Measurements from ENCODE around the gene MARCHF4. TPM values are rescaled to one million over a fixed set of nuclear protein-coding genes. Genes with fewer than 3 reads are reported as not detected.

The MARCHF4 gene
- total RNA-seq, 1 experiment from 2014 or later, result not detected

GRCh38 chr2:216372761-216373291, 543 bp upstream of the MARCHF4 start:
- peak overlapping the region; percentile 42 for H3K4me2 ChIP-seq (ENCODE audit: low read length)
- intact Hi-C loops (cut with micrococcal nuclease), result no loop called here
- no peak for DNase-seq (ENCODE audit: low read depth, low spot score)
- H3K79me2 ChIP-seq (ENCODE audit: insufficient read depth, low read length), result no peaks in the 10 kb centered on the region
- H3K27ac ChIP-seq (ENCODE audit: low read depth, low read length), result no peak overlapping the region
- no TSS peak for BruUV-seq (replicated peaks)
- H2AFZ ChIP-seq (ENCODE audit: low read depth, low read length, poor library complexity, severe bottlenecking), result no peak overlapping the region
- peaks cover 29% of the 10 kb centered on the region for H3K27me3 ChIP-seq (ENCODE audit: insufficient read depth, low read length)
- RAD21 ChIA-PET (ENCODE audit: low non-redundant PET in 1 of 2, low total read pairs in 2 of 2, uncharacterized antibody in 2 of 2, unreplicated experiment in 2 of 2), result no interaction called here
- no peaks in the 10 kb centered on the region for H3K9me2 ChIP-seq (ENCODE audit: insufficient read depth)
- peak overlapping the region; percentile 10 to 36; a peak in 3 of 4 replicates for H3K4me3 ChIP-seq (replicated peaks in 1 of 2; ENCODE audit: low read depth in 1 of 2, low read length in 2 of 2)
- H3K4me1 ChIP-seq (ENCODE audit: control insufficient read depth in 1 of 2, insufficient read depth in 2 of 2, low read length in 2 of 2), result peaks cover 2 to 26% of the 10 kb centered on the region in 2 experiments; a peak in 3 of 4 replicates
- H4K20me1 ChIP-seq (ENCODE audit: insufficient read depth), result no peaks in the 10 kb centered on the region
- CTCF ChIA-PET, result no interaction called here
- no peak overlapping the region for H3K9ac ChIP-seq (ENCODE audit: low read length)
- H3K36me3 ChIP-seq (ENCODE audit: control insufficient read depth in 1 of 2, insufficient read depth in 2 of 2, low read length in 2 of 2), result no peaks in the 10 kb centered on the region
- POLR2A ChIA-PET, result no interaction called here
- H3K9me3 ChIP-seq (ENCODE audit: control insufficient read depth in 1 of 2, insufficient read depth in 1 of 2, low read depth in 1 of 2, low read length in 2 of 2), result no peaks in the 10 kb centered on the region
- peak; percentile 56; the same call in 1 of the 2 replicates for ATAC-seq
- no peak for TF ChIP-seq SRF (IDR thresholded peaks at IDR 0.05; ENCODE audit: low read depth)
- no peak for TF ChIP-seq REST (IDR thresholded peaks at IDR 0.05; ENCODE audit: low read depth)
- TF ChIP-seq, protein P1, sequence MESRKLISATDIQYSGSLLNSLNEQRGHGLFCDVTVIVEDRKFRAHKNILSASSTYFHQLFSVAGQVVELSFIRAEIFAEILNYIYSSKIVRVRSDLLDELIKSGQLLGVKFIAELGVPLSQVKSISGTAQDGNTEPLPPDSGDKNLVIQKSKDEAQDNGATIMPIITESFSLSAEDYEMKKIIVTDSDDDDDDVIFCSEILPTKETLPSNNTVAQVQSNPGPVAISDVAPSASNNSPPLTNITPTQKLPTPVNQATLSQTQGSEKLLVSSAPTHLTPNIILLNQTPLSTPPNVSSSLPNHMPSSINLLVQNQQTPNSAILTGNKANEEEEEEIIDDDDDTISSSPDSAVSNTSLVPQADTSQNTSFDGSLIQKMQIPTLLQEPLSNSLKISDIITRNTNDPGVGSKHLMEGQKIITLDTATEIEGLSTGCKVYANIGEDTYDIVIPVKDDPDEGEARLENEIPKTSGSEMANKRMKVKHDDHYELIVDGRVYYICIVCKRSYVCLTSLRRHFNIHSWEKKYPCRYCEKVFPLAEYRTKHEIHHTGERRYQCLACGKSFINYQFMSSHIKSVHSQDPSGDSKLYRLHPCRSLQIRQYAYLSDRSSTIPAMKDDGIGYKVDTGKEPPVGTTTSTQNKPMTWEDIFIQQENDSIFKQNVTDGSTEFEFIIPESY (IDR thresholded peaks at IDR 0.05; ENCODE audit: extremely low read depth, insufficient replicate concordance, low read length), result no peak
- TF ChIP-seq CEBPB (IDR thresholded peaks at IDR 0.05; ENCODE audit: low read depth), result no peak
- TF ChIP-seq CBX3 (IDR thresholded peaks at IDR 0.05; ENCODE audit: low read depth), result no peak
- TF ChIP-seq SP1 (IDR thresholded peaks at IDR 0.05; ENCODE audit: low read depth), result no peak; the same call in 1 of the 2 replicates
- no peak; the same call in none of the 2 replicates for TF ChIP-seq JUND (IDR thresholded peaks at IDR 0.05)
- TF ChIP-seq FOSL1 (IDR thresholded peaks at IDR 0.05; ENCODE audit: low read depth), result peak; percentile 69
- TF ChIP-seq SIN3A (IDR thresholded peaks at IDR 0.05; ENCODE audit: low read depth), result 0 out of 2 replicates have a peak, but pooled peaks have one; percentile 33
- no peak for TF ChIP-seq ZFX (IDR thresholded peaks at IDR 0.05)
- TF ChIP-seq, protein P2, sequence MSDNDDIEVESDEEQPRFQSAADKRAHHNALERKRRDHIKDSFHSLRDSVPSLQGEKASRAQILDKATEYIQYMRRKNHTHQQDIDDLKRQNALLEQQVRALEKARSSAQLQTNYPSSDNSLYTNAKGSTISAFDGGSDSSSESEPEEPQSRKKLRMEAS (IDR thresholded peaks at IDR 0.05), result 0 out of 2 replicates have a peak, but pooled peaks have one; percentile 1

All from HCT116 (cell line).